GM21825 (cell line): ENCODE results near the gene PPP1R13B.

Experiments
- ATAC-seq: cut with Tn5 transposase; IDR thresholded peaks from one replicate; pipeline ENCODE4 v1.9.1; 2021; ENCODE audit warnings: mild to moderate bottlenecking, moderate library complexity; ENCODE audit not compliant: unreplicated experiment

PPP1R13B gene

GRCh38 chr14:103702497-103703432 lies 144.6 kb downstream of the PPP1R13B start:
- ATAC-seq, result no peak

DNA sequence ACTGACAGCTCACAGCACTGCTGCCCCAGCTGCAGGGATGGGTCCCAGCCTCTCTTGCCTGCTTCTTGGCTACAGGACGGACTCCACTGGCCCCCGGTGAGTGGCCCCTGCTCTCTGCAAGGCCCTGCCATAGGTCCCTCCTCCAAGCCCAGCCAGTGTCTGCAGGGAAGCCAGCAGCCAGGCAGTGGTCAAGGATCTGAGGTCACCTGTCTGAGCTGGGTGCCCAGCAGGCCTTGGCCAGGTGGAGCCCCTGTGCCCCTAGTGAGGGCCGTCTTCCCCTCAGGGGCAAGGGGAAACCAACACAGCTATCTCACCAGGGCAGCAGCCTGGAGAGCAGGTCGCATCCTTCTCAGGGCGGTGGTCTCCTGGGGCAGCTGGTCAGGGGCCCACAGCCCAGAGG lies 145.3 kb downstream of the PPP1R13B start:
- no peak for ATAC-seq

DNA sequence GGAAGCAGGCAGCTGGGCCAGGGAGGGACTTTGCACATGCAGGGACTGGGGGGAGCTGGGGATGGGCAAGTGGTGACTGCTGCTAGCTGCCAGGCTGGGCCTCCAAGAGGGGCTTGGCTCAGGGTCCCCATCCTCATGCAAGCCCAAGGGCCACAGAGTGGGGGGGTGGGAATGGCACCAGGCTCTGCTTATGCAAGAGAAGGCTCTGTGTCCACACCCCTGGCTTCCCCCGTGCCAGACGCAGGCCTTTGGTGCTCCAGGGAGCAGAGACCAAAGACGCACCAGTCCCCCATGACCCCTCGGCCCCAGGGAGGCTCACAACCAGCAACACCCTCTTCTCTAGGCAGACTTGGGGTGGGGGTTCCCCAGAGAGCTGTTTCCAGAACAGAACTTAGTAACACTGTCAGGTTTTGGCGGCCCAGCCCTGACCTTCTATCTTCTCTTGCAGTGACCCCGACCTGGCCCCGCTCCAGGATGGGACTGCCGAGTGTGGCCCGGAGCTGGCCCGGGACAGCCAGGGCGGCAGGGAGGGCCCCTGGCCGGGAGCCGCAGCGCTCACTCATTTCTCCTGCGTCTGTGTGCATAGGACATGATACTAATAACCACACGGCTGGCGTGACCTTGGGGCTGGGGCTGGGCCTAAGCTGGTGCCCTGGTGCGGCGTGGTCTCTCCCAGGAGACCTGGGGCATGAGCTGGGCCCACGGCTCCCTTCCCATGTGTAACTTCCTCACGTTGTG lies 146.5 kb downstream of the PPP1R13B start:
- no peak for ATAC-seq

GRCh38 chr14:103699901-103700752 lies 147.2 kb downstream of the PPP1R13B start:
- ATAC-seq, result no peak

- ATAC-seq, result no peak
Measured at GRCh38 chr14:103699261-103699661, 148.1 kb downstream of the PPP1R13B start.

DNA sequence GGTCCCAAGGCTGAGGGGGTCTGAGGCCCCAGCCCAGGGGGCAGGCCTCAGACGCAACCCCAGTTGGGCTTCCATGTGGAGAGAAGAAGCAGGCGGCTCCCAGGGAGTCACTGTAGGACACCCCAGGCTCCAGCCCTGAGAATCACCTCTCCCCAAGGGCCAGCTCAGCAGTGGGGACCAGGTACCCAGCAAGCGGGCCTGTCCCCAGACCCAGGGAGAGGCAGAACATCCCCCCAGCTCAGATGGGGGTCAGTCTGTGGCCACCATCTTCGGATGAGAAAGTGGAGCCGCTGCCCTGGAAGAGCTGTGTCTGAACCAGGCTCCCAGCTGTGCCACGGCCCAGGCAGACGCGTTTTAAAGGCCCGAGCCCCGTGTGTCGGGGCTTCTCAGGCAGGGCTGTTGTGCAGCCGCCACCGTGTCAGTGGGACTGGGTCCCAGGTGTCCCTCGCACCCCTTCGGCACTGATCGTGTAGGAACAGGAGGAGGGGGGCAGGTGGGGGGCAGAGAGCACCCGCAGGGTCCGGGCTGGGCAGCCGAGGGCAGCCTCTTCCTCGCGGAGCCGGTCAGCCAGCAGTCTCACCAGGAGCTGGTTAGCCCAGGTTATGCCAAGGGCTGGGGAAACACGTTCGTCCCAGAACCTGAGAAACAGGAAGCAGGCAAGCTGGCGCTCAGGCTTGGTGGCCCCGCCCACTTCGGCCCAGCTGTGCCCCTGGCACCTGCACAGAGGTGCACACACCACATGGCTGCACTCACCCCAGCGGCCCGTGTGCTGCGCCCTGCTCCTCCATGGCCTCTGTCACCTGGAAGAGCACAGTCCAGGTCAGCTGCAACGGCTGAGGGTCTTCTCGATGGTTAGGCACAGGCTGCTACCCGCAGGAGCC lies 148.8 kb downstream of the PPP1R13B start:
- no peak for ATAC-seq

GRCh38 chr14:103697603-103698379 lies 149.6 kb downstream of the PPP1R13B start:
- ATAC-seq, result no peak

DNA sequence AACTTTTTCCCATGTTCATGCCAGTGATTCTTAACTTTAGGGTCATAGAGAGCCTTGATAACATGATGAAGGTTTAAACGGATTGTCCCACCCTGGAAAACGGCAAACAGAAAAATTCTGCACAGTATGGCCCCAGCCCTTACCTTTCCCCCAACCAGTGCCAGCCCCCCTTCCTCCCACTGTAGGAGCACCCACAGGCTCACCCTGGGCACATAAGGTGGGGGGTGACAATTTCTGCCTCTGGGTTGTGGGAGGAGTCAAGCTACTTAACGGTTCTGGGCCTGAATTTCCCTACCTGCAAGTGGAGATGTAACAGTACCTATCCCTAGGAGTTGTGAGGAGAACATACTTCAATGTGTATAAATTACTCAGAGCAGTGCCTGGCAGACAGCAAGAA lies 150.2 kb downstream of the PPP1R13B start:
- no peak for ATAC-seq

- ATAC-seq, result no peak
Measured at GRCh38 chr14:103696466-103697071, 150.8 kb downstream of the PPP1R13B start.

DNA sequence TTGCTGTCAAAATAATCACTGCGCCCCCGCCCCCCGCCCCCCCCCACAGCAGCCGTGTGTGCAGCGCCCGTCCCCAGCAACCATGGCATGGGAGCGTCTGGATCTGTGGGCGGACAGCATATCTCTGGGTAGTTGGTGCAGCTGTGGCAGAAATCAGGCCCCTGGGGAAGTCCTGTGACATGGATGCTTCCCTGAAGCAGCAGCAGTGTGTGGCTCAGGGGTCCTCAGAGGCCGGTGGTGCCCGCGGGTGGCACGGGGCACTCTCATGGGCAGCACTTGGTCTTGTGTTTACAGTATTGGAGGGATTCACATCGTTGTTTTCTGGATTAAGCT lies 151.3 kb downstream of the PPP1R13B start:
- no peak for ATAC-seq

DNA sequence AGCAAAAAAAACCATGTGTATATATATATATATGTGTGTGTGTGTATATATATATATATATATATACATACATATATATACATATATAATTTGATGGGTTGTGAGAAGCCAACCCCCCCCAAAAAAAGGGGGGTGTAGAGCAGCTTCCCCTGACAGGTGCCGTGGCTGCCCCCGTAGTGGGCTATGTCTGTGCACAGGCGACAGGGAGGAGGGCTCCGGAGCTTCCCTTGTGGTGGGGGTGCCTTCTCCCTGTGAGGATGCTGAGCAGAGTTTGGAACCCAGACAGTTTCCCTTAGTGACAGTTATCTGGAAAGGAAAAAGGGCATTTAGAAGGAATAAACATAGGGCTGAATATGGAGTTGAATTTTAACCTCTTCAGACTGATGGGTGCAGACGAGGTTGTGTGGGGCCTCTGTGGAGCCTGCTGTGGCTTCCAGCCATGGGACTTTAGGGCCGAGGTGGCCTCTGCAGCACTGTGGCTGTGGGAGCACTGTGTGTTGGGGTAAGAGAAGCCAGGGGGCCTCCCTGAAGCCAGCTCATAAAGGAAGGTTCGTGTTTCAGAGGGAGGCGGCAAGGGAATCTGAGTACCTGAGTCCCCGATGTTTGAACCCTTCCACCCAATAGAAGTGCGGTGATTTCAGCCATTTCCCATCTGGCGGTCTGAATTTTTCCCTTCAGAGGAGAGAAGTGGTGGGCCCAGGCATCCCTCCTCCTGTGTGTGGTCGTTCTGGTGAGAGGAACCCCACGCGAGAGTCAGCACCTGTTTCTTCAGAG lies 151.9 kb downstream of the PPP1R13B start:
- no peak for ATAC-seq

GRCh38 chr14:103694572-103695026 lies 152.8 kb downstream of the PPP1R13B start:
- no peak for ATAC-seq

GRCh38 chr14:103693515-103693914 lies 153.9 kb downstream of the PPP1R13B start:
- no peak for ATAC-seq

GRCh38 chr14:103692871-103693270 lies 154.5 kb downstream of the PPP1R13B start:
- no peak for ATAC-seq

DNA sequence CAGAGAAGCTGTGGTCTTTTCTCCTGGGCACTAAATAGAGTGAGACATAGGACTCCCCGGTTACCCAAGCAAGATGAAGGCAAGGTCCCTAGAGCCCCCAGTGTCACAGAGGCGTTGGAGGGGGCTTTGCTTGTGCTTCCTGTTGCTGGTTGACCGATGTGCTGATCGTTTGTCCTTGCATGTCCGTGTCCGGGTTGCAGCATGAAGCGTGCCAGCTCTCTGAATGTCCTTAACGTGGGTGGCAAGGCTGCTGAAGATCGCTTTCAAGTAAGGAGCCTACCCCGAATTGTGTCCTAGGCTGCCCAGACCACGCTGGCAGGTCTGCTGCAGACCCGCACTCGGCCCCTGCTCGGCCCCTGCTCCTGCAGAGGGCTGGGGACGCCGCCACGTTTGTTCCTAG lies 155.2 kb downstream of the PPP1R13B start:
- peak; percentile 13 for ATAC-seq

DNA sequence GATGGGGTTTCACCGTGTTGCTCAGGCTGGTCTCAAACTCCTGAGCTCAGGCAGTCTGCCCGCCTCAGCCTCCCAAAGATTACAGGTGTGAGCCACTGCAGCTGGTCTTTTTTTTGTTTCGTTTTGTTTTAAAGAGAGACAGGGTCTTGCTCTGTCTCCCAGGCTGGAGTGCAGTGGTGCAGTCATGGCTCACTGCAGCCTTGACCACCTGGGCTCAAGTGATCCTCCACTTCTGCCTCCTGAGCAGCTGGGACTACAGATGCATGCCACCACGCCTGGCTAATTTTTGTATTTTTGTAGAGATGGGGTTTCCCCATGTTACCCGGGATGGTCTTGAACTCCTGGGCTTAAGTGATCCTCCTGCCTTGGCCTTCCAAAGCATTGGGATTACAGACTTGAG lies 155.7 kb downstream of the PPP1R13B start:
- ATAC-seq, result peak; percentile 54

DNA sequence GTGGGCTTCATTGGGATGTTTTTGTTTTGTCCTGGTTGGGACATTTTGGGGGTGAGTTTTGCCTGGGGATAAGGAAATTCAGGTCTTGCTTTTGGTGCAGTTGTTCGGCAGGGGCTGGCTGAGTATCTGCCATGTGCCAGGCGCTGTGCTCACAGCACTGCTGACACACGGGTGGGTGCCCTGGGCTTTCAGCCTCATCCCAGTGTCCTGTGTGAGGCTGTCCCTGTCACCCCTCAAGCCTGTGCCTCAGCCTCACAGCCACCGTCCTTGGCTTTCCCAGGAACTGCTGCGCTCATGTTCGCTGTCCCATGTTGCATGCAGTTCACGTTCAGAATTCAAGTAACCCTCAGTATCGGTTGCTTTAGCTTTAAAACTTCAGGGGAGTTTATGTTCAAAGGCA lies 157.0 kb downstream of the PPP1R13B start:
- no peak for ATAC-seq
